GM10266 (cell line): ENCODE results near the gene ZMIZ1.

Experiments
- DNase-seq: peaks from one replicate; pipeline ENCODE4 v3.0.0; 2012; ENCODE audit errors: extremely low spot score
- CTCF ChIP-seq: IDR thresholded peaks from 2 replicates; pipeline ENCODE4 v1.5.1; 2012; ENCODE audit warnings: mild to moderate bottlenecking, low read depth; ENCODE audit not compliant: control insufficient read depth, insufficient read depth; ENCODE audit errors: missing control alignments

ZMIZ1 gene

GRCh38 chr10:79046326-79046725, 22.4 kb upstream of the ZMIZ1 start:
- TF ChIP-seq CTCF, result no peak
- no peak for DNase-seq

- DNase-seq, result no peak
- TF ChIP-seq CTCF, result no peak
Observed at GRCh38 chr10:79046741-79047583, 21.8 kb upstream of the ZMIZ1 start.

GRCh38 chr10:79047584-79047874, 21.2 kb upstream of the ZMIZ1 start:
- TF ChIP-seq CTCF, result no peak

GRCh38 chr10:79047875-79048638, 20.7 kb upstream of the ZMIZ1 start:
- DNase-seq, result no peak
- no peak for TF ChIP-seq CTCF

More at GRCh38 chr10:79047584-79047874, 21.2 kb upstream of the ZMIZ1 start:
- no peak for DNase-seq

- no peak for TF ChIP-seq CTCF
- DNase-seq, result no peak
Observed at GRCh38 chr10:79048639-79049550, 19.9 kb upstream of the ZMIZ1 start.

GRCh38 chr10:79049931-79050895, 18.6 kb upstream of the ZMIZ1 start:
- no peak for DNase-seq
- TF ChIP-seq CTCF, result no peak
